ENCODE measurements around the gene MESP2.

DNA sequence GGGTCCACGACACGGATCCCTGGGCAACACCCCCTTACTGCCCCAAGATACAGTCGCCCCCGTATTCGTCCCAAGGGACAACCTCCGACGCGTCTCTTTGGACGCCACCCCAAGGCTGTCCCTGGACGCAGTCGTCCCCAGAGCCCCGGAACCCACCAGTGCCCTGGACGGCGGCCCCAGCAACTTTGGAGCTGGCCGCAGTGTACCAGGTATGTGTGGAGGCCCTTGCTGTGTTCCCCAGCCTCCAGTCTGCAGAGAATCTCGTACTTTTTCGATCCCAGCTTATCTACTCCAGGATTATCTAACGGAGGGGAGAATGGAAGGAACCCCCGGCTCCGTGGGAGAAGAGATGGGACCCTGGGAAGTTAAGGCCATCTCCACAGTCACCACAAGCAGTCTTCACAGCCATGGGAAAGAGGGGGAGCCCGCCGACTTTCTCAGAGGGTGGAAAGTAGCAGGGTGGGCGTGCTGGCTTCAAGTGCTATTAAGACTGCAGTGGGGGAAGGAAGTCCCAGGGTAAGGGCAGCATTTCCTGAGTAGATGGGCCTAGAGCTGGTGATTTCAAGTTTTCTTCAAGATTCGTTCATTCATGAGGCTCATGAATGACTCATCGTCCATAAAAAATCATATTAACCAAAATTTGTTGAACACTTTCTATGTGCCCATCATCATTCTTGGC lies 1.1 kb downstream of the MESP2 start:
- TF ChIP-seq, protein P1, sequence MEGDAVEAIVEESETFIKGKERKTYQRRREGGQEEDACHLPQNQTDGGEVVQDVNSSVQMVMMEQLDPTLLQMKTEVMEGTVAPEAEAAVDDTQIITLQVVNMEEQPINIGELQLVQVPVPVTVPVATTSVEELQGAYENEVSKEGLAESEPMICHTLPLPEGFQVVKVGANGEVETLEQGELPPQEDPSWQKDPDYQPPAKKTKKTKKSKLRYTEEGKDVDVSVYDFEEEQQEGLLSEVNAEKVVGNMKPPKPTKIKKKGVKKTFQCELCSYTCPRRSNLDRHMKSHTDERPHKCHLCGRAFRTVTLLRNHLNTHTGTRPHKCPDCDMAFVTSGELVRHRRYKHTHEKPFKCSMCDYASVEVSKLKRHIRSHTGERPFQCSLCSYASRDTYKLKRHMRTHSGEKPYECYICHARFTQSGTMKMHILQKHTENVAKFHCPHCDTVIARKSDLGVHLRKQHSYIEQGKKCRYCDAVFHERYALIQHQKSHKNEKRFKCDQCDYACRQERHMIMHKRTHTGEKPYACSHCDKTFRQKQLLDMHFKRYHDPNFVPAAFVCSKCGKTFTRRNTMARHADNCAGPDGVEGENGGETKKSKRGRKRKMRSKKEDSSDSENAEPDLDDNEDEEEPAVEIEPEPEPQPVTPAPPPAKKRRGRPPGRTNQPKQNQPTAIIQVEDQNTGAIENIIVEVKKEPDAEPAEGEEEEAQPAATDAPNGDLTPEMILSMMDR (conservative IDR thresholded peaks at IDR 0.05 in 1 of 2, IDR thresholded peaks at IDR 0.05 in 1 of 2; ENCODE audit: extremely low read depth in 1 of 2, insufficient read depth in 1 of 2, low read depth in 1 of 2, low read length in 2 of 2), result no peak
- no peak for TF ChIP-seq EZH2 (IDR thresholded peaks at IDR 0.05; ENCODE audit: borderline replicate concordance, low read length)
